ENCODE data around the gene PID1.

Gene PID1

DNA sequence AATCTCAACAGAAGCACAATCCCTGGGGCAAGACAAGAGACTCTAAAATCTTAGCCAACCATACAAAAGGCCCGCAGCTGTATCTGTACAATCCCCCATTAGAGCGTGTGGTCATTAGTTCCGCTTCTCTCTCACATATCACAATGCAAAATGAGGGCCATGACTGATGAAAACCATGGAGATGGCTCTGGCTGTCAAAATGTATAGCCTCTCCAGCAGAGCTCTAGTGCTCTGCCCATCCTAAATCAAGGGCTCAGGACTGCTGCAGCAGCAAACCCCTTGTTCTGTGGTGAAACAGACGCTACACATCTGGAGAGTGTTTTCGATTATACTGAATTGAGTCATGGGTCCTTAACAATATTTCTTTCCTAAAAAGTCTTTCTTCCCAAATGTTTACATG lies 221.0 kb downstream of the PID1 start:
- Histone ChIP-seq H3K27me3 (ENCODE audit: control insufficient read depth in 2 of 2, insufficient read depth in 2 of 2, low read length in 2 of 2) (no peaks in the 10 kb centered on the region), H3K9me3 (ENCODE audit: control insufficient read depth in 2 of 2, low read length in 2 of 2) (no peaks in the 10 kb centered on the region), H3K4me3 (ENCODE audit: low read length in 2 of 2) (no peak overlapping the region), H3K9ac (ENCODE audit: low read depth in 1 of 2, low read length in 2 of 2) (no peak overlapping the region), H3K4me1 (ENCODE audit: control insufficient read depth in 2 of 2, insufficient read depth in 2 of 2, low read length in 2 of 2) (no peaks in the 10 kb centered on the region), H3K27ac (ENCODE audit: low read depth in 2 of 2, low read length in 2 of 2) (no peak overlapping the region), H3K36me3 (ENCODE audit: control insufficient read depth in 2 of 2, insufficient read depth in 2 of 2, low read length in 2 of 2) (no peaks in the 10 kb centered on the region)

DNA sequence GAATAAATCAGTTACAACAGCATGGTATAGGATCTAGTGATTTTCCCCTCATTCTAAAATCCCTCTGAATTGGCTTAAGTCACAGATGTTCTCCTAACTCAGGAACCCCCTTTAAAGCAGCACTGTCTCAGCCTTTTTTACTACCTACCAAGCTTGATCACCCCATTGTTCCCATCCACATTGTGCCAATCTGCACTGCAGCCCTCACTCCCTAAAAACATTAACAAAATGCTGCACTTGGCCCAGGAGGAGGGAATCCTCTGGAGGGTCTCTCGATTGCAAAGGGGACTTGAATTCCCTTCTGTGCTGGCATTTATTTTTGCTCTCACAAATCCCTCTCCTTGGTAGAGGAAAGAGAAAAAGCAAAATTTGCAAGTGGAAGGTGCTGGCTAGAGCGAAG lies 223.0 kb downstream of the PID1 start:
- Histone ChIP-seq H3K27ac (ENCODE audit: low read depth in 2 of 2, low read length in 2 of 2) (no peak overlapping the region), H3K4me3 (ENCODE audit: low read length in 2 of 2) (no peak overlapping the region), H3K27me3 (ENCODE audit: control insufficient read depth in 2 of 2, insufficient read depth in 2 of 2, low read length in 2 of 2) (no peaks in the 10 kb centered on the region), H3K36me3 (ENCODE audit: control insufficient read depth in 2 of 2, insufficient read depth in 2 of 2, low read length in 2 of 2) (no peaks in the 10 kb centered on the region), H3K9me3 (ENCODE audit: control insufficient read depth in 2 of 2, low read length in 2 of 2) (no peaks in the 10 kb centered on the region), H3K9ac (ENCODE audit: low read depth in 1 of 2, low read length in 2 of 2) (no peak overlapping the region), H3K4me1 (ENCODE audit: control insufficient read depth in 2 of 2, insufficient read depth in 2 of 2, low read length in 2 of 2) (no peaks in the 10 kb centered on the region)

- Histone ChIP-seq H3K4me1 (ENCODE audit: control insufficient read depth in 2 of 2, insufficient read depth in 2 of 2, low read length in 2 of 2) (no peaks in the 10 kb centered on the region), H3K27ac (ENCODE audit: low read depth in 2 of 2, low read length in 2 of 2) (no peak overlapping the region), H3K9ac (ENCODE audit: low read depth in 1 of 2, low read length in 2 of 2) (no peak overlapping the region), H3K27me3 (ENCODE audit: control insufficient read depth in 2 of 2, insufficient read depth in 2 of 2, low read length in 2 of 2) (no peaks in the 10 kb centered on the region), H3K36me3 (ENCODE audit: control insufficient read depth in 2 of 2, insufficient read depth in 2 of 2, low read length in 2 of 2) (no peaks in the 10 kb centered on the region), H3K9me3 (ENCODE audit: control insufficient read depth in 2 of 2, low read length in 2 of 2) (no peaks in the 10 kb centered on the region), H3K4me3 (ENCODE audit: low read length in 2 of 2) (no peak overlapping the region)
These were observed 225.4 kb downstream of the PID1 start for GRCh38 chr2:229045671-229046070.

- H3K9me3 ChIP-seq (ENCODE audit: control insufficient read depth in 2 of 2, low read length in 2 of 2) = no peaks in the 10 kb centered on the region
- no peaks in the 10 kb centered on the region for H3K27me3 ChIP-seq (ENCODE audit: control insufficient read depth in 2 of 2, insufficient read depth in 2 of 2, low read length in 2 of 2)
- H3K27ac ChIP-seq (ENCODE audit: low read depth in 2 of 2, low read length in 2 of 2) = no peak overlapping the region
- no peaks in the 10 kb centered on the region for H3K36me3 ChIP-seq (ENCODE audit: control insufficient read depth in 2 of 2, insufficient read depth in 2 of 2, low read length in 2 of 2)
- no peak overlapping the region for H3K4me3 ChIP-seq (ENCODE audit: low read length in 2 of 2)
- no peak overlapping the region for H3K9ac ChIP-seq (ENCODE audit: low read depth in 1 of 2, low read length in 2 of 2)
- no peaks in the 10 kb centered on the region for H3K4me1 ChIP-seq (ENCODE audit: control insufficient read depth in 2 of 2, insufficient read depth in 2 of 2, low read length in 2 of 2)
These were observed 226.5 kb downstream of the PID1 start for GRCh38 chr2:229044581-229044980.

GRCh38 chr2:229043681-229044080 lies 227.4 kb downstream of the PID1 start:
- H3K27ac ChIP-seq (ENCODE audit: low read depth in 2 of 2, low read length in 2 of 2) = no peak overlapping the region
- no peaks in the 10 kb centered on the region for H3K27me3 ChIP-seq (ENCODE audit: control insufficient read depth in 2 of 2, insufficient read depth in 2 of 2, low read length in 2 of 2)
- no peaks in the 10 kb centered on the region for H3K9me3 ChIP-seq (ENCODE audit: control insufficient read depth in 2 of 2, low read length in 2 of 2)

GRCh38 chr2:229042349-229042748 lies 228.7 kb downstream of the PID1 start:
- no peak overlapping the region for H3K4me3 ChIP-seq (ENCODE audit: low read length in 2 of 2)
- H3K27me3 ChIP-seq (ENCODE audit: control insufficient read depth in 2 of 2, insufficient read depth in 2 of 2, low read length in 2 of 2) = no peaks in the 10 kb centered on the region
- no peaks in the 10 kb centered on the region for H3K36me3 ChIP-seq (ENCODE audit: control insufficient read depth in 2 of 2, insufficient read depth in 2 of 2, low read length in 2 of 2)
- no peak overlapping the region for H3K9ac ChIP-seq (ENCODE audit: low read depth in 1 of 2, low read length in 2 of 2)
- H3K9me3 ChIP-seq (ENCODE audit: control insufficient read depth in 2 of 2, low read length in 2 of 2) = no peaks in the 10 kb centered on the region
- no peaks in the 10 kb centered on the region for H3K4me1 ChIP-seq (ENCODE audit: control insufficient read depth in 2 of 2, insufficient read depth in 2 of 2, low read length in 2 of 2)
- no peak overlapping the region for H3K27ac ChIP-seq (ENCODE audit: low read depth in 2 of 2, low read length in 2 of 2)

More at GRCh38 chr2:229043681-229044080, 227.4 kb downstream of the PID1 start:
- H3K4me1 ChIP-seq (ENCODE audit: control insufficient read depth in 2 of 2, insufficient read depth in 2 of 2, low read length in 2 of 2) = no peaks in the 10 kb centered on the region
- H3K9ac ChIP-seq (ENCODE audit: low read depth in 1 of 2, low read length in 2 of 2) = no peak overlapping the region
- H3K36me3 ChIP-seq (ENCODE audit: control insufficient read depth in 2 of 2, insufficient read depth in 2 of 2, low read length in 2 of 2) = no peaks in the 10 kb centered on the region
- H3K4me3 ChIP-seq (ENCODE audit: low read length in 2 of 2) = no peak overlapping the region

GRCh38 chr2:229041691-229042090 lies 229.4 kb downstream of the PID1 start:
- Histone ChIP-seq H3K27ac (ENCODE audit: low read depth in 2 of 2, low read length in 2 of 2) (no peak overlapping the region), H3K36me3 (ENCODE audit: control insufficient read depth in 2 of 2, insufficient read depth in 2 of 2, low read length in 2 of 2) (no peaks in the 10 kb centered on the region), H3K9me3 (ENCODE audit: control insufficient read depth in 2 of 2, low read length in 2 of 2) (no peaks in the 10 kb centered on the region), H3K9ac (ENCODE audit: low read depth in 1 of 2, low read length in 2 of 2) (no peak overlapping the region), H3K4me3 (ENCODE audit: low read length in 2 of 2) (no peak overlapping the region), H3K4me1 (ENCODE audit: control insufficient read depth in 2 of 2, insufficient read depth in 2 of 2, low read length in 2 of 2) (no peaks in the 10 kb centered on the region), H3K27me3 (ENCODE audit: control insufficient read depth in 2 of 2, insufficient read depth in 2 of 2, low read length in 2 of 2) (no peaks in the 10 kb centered on the region)

- H3K9ac ChIP-seq (ENCODE audit: low read depth in 1 of 2, low read length in 2 of 2) = no peak overlapping the region
- H3K27me3 ChIP-seq (ENCODE audit: control insufficient read depth in 2 of 2, insufficient read depth in 2 of 2, low read length in 2 of 2) = no peaks in the 10 kb centered on the region
These were observed 233.5 kb downstream of the PID1 start for GRCh38 chr2:229037621-229038020.

DNA sequence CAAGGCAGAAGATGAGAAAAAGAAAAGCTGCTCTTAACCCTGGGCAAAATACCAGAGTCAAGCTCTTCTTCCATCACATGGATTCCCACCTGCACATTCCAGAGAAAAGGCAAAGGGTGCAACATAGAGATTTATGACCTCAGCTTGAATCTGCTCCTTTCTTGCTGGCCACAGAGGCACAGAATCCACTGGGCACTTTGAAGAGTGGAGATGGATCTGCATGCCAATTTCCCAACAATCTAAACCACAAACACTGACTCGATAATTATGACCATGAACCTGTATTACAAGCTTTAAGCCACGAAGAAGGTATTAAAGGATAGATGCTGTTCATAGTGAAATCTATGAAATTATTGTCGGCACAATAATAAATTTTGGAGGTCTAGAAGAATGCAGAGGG lies 237.3 kb downstream of the PID1 start:
- Histone ChIP-seq H3K9ac (ENCODE audit: low read depth in 1 of 2, low read length in 2 of 2) (no peak overlapping the region), H3K27me3 (ENCODE audit: control insufficient read depth in 2 of 2, insufficient read depth in 2 of 2, low read length in 2 of 2) (no peaks in the 10 kb centered on the region), H3K4me1 (ENCODE audit: control insufficient read depth in 2 of 2, insufficient read depth in 2 of 2, low read length in 2 of 2) (no peaks in the 10 kb centered on the region), H3K9me3 (ENCODE audit: control insufficient read depth in 2 of 2, low read length in 2 of 2) (no peaks in the 10 kb centered on the region), H3K27ac (ENCODE audit: low read depth in 2 of 2, low read length in 2 of 2) (no peak overlapping the region), H3K4me3 (ENCODE audit: low read length in 2 of 2) (no peak overlapping the region), H3K36me3 (ENCODE audit: control insufficient read depth in 2 of 2, insufficient read depth in 2 of 2, low read length in 2 of 2) (no peaks in the 10 kb centered on the region)

More at GRCh38 chr2:229037621-229038020, 233.5 kb downstream of the PID1 start:
- Histone ChIP-seq H3K4me1 (ENCODE audit: control insufficient read depth in 2 of 2, insufficient read depth in 2 of 2, low read length in 2 of 2) (no peaks in the 10 kb centered on the region), H3K4me3 (ENCODE audit: low read length in 2 of 2) (no peak overlapping the region), H3K27ac (ENCODE audit: low read depth in 2 of 2, low read length in 2 of 2) (no peak overlapping the region), H3K36me3 (ENCODE audit: control insufficient read depth in 2 of 2, insufficient read depth in 2 of 2, low read length in 2 of 2) (no peaks in the 10 kb centered on the region), H3K9me3 (ENCODE audit: control insufficient read depth in 2 of 2, low read length in 2 of 2) (no peaks in the 10 kb centered on the region)

DNA sequence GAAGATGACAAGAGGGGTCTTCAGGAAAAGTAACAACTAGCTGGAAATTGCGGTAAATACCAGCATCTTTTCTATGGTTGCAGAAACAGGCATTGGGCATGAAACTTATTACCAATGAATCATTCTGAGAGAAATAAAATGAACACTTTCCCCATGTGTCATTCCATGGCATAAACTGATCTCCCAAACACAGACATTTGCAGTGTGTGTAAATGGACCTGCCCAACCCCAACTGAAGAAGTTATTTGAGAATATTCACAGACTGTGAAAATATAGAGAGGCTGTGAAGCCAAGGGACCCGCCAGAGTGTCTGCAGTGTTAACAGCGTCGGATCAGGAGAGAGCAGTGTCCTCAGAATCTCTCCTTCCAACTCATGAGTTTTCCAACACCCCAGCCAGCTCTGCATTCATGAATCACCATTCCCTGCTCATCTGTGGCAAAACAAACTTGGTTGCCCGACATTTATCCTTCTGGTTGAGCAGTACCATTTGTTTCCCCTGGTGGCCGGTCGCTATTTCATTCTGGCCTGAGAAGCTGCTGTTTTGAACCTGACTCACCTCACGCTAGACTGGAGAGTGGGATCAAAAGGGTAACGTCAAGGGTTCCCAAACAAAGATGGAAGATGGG lies 238.4 kb downstream of the PID1 start:
- H3K27ac ChIP-seq (ENCODE audit: low read depth in 2 of 2, low read length in 2 of 2) = no peak overlapping the region
- H3K9ac ChIP-seq (ENCODE audit: low read depth in 1 of 2, low read length in 2 of 2) = no peak overlapping the region
- no peaks in the 10 kb centered on the region for H3K27me3 ChIP-seq (ENCODE audit: control insufficient read depth in 2 of 2, insufficient read depth in 2 of 2, low read length in 2 of 2)
- H3K4me3 ChIP-seq (ENCODE audit: low read length in 2 of 2) = no peak overlapping the region
- no peaks in the 10 kb centered on the region for H3K9me3 ChIP-seq (ENCODE audit: control insufficient read depth in 2 of 2, low read length in 2 of 2)
- H3K36me3 ChIP-seq (ENCODE audit: control insufficient read depth in 2 of 2, insufficient read depth in 2 of 2, low read length in 2 of 2) = no peaks in the 10 kb centered on the region
- no peaks in the 10 kb centered on the region for H3K4me1 ChIP-seq (ENCODE audit: control insufficient read depth in 2 of 2, insufficient read depth in 2 of 2, low read length in 2 of 2)
